ENCODE results near the gene FBXO28.
"Not testable (repeated sequence)": the region's sequence is repeated elsewhere in the genome, so short reads cannot be mapped to it uniquely, and the experiment has no call there.

The FBXO28 gene

DNA sequence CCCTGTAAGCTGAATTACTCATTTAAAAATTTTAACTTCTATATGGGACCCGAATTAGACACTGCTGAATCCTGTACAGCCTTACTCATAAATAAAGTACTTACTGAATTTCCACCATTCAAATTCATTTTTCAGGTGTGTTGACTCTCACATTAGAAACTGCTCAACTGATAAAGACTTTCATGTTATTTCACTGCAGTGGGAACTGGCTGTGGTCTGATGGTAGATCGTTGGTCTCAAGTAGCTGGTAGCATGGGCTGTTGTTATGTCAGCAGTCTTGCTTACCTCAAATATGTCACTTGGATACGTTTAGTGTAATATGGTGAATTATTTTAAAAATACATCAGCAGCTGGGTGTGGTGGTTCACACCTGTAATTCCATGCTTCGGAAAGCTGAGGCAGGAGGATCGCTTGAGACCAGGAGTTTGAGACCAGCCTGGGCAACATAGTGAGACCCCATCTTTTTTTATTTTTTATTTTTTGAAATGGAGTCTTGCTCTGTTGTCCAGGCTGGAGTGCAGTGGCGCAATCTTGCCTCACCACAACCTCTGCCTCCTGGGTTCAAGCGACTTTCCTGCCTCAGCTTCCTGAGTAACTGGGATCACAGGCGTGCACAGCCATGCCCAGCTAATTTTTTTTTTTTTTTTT, 79.5 kb downstream of the FBXO28 start:
- no peaks in the 10 kb centered on the region for H3K27me3 ChIP-seq (ENCODE audit: control insufficient read depth in 1 of 2, insufficient read depth in 2 of 2, low read length in 2 of 2)
- no peaks in the 10 kb centered on the region for H3K9me3 ChIP-seq (ENCODE audit: low read length)
- no peak overlapping the region for H3K4me3 ChIP-seq (ENCODE audit: low read depth in 1 of 2, low read length in 2 of 2)
- H3K4me1 ChIP-seq (ENCODE audit: insufficient read depth, low read length), result no peaks in the 10 kb centered on the region
- H3K36me3 ChIP-seq (ENCODE audit: insufficient read depth, low read length), result peaks cover 13% of the 10 kb centered on the region
- H3K27ac ChIP-seq (ENCODE audit: low read depth, low read length), result no peak overlapping the region
- no peak overlapping the region for H3K9ac ChIP-seq (ENCODE audit: low read length)

DNA sequence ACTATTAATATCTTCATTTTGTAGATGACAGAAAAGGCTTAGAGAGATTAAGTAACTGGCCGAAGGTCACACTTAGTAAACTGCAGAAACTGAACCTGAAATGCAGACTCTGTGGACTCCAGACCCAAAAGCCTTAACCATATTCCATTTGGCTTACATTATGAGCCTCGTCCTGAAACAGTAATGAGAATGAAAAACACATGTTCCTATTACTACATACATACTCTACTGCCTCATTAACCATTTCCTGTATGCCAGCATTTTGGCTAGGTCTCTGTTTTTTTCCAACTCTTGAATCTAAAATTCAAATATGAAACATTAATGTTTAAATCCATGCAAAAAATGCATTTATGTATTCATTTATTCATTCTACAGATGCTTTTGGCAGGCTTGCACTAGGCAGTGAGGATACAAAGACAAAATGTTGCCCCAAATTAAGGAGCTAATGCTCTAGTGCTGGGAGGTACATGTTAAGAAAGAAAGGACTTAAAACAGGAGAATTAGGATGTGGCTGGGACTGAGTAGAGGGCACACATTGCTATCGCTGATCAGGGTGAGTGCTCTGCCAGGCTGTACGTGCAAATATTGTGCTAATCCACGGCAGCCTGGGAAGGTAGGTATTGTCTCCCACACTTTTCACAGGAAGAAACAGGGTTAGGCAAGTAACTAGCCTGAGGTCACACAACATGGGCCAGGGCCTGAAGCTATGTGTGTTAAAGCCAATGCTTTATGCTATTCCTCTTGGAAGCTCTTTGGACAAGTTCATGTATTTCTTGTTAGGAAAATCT, 83.1 kb downstream of the FBXO28 start:
- Histone ChIP-seq H3K9ac (ENCODE audit: low read length) (no peak overlapping the region), H3K4me3 (ENCODE audit: low read depth in 1 of 2, low read length in 2 of 2) (no peak overlapping the region), H3K4me1 (ENCODE audit: insufficient read depth, low read length) (no peaks in the 10 kb centered on the region), H3K27ac (ENCODE audit: low read depth, low read length) (no peak overlapping the region), H3K36me3 (ENCODE audit: insufficient read depth, low read length) (peaks cover 6% of the 10 kb centered on the region), H3K27me3 (ENCODE audit: control insufficient read depth in 1 of 2, insufficient read depth in 2 of 2, low read length in 2 of 2) (no peaks in the 10 kb centered on the region), H3K9me3 (ENCODE audit: low read length) (no peaks in the 10 kb centered on the region)

- Histone ChIP-seq H3K36me3 (ENCODE audit: insufficient read depth, low read length) (peaks cover 6% of the 10 kb centered on the region), H3K4me1 (ENCODE audit: insufficient read depth, low read length) (no peaks in the 10 kb centered on the region), H3K9me3 (ENCODE audit: low read length) (no peaks in the 10 kb centered on the region)
These were observed 84.7 kb downstream of the FBXO28 start for GRCh38 chr1:224198572-224198971.

DNA sequence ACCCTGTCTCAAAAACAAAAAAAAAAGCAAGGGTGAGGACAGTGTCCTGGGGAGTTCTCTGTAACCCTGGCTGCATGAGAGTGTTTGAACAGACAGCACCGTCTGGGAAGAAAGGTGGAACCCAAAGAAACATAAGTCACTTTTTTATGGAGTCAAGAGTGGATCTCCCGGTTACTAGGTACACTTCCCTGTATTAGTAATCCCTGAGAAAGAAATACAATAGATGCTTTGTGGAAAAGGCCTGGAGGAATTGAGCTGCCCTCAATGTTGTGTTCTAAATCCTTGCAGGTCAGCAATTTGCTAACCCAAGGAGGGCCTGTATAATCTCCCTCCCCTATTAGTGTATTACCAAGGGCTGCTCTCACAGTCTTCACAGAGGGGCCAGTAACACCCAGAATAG, 85.8 kb downstream of the FBXO28 start:
- Histone ChIP-seq H3K9ac (ENCODE audit: low read length) (no peak overlapping the region), H3K4me3 (ENCODE audit: low read depth in 1 of 2, low read length in 2 of 2) (no peak overlapping the region), H3K27me3 (ENCODE audit: control insufficient read depth in 1 of 2, insufficient read depth in 2 of 2, low read length in 2 of 2) (no peaks in the 10 kb centered on the region), H3K9me3 (ENCODE audit: low read length) (no peaks in the 10 kb centered on the region), H3K36me3 (ENCODE audit: insufficient read depth, low read length) (no peaks in the 10 kb centered on the region), H3K27ac (ENCODE audit: low read depth, low read length) (no peak overlapping the region), H3K4me1 (ENCODE audit: insufficient read depth, low read length) (peaks cover 3% of the 10 kb centered on the region)

More at GRCh38 chr1:224198572-224198971, 84.7 kb downstream of the FBXO28 start:
- Histone ChIP-seq H3K4me3 (ENCODE audit: low read depth in 1 of 2, low read length in 2 of 2) (no peak overlapping the region), H3K9ac (ENCODE audit: low read length) (no peak overlapping the region), H3K27ac (ENCODE audit: low read depth, low read length) (no peak overlapping the region), H3K27me3 (ENCODE audit: control insufficient read depth in 1 of 2, insufficient read depth in 2 of 2, low read length in 2 of 2) (no peaks in the 10 kb centered on the region)

- Histone ChIP-seq H3K27ac (ENCODE audit: low read depth, low read length) (no peak overlapping the region), H3K4me3 (ENCODE audit: low read depth in 1 of 2, low read length in 2 of 2) (no peak overlapping the region), H3K36me3 (ENCODE audit: insufficient read depth, low read length) (no peaks in the 10 kb centered on the region), H3K9ac (ENCODE audit: low read length) (no peak overlapping the region), H3K9me3 (ENCODE audit: low read length) (no peaks in the 10 kb centered on the region), H3K27me3 (ENCODE audit: control insufficient read depth in 1 of 2, insufficient read depth in 2 of 2, low read length in 2 of 2) (no peaks in the 10 kb centered on the region), H3K4me1 (ENCODE audit: insufficient read depth, low read length) (peaks cover 9% of the 10 kb centered on the region)
These were observed 87.5 kb downstream of the FBXO28 start for GRCh38 chr1:224201383-224201782.

GRCh38 chr1:224201853-224202252, 87.9 kb downstream of the FBXO28 start:
- peaks cover 9% of the 10 kb centered on the region for H3K4me1 ChIP-seq (ENCODE audit: insufficient read depth, low read length)
- H3K9me3 ChIP-seq (ENCODE audit: low read length), result no peaks in the 10 kb centered on the region
- H3K36me3 ChIP-seq (ENCODE audit: insufficient read depth, low read length), result no peaks in the 10 kb centered on the region
- no peak overlapping the region for H3K4me3 ChIP-seq (ENCODE audit: low read depth in 1 of 2, low read length in 2 of 2)
- H3K27me3 ChIP-seq (ENCODE audit: control insufficient read depth in 1 of 2, insufficient read depth in 2 of 2, low read length in 2 of 2), result no peaks in the 10 kb centered on the region
- no peak overlapping the region for H3K27ac ChIP-seq (ENCODE audit: low read depth, low read length)
- no peak overlapping the region for H3K9ac ChIP-seq (ENCODE audit: low read length)

GRCh38 chr1:224203243-224204016, 89.5 kb downstream of the FBXO28 start:
- no peaks in the 10 kb centered on the region for H3K27me3 ChIP-seq (ENCODE audit: control insufficient read depth in 1 of 2, insufficient read depth in 2 of 2, low read length in 2 of 2)
- H3K27ac ChIP-seq (ENCODE audit: low read depth, low read length), result no peak overlapping the region
- no peaks in the 10 kb centered on the region for H3K36me3 ChIP-seq (ENCODE audit: insufficient read depth, low read length)
- H3K4me1 ChIP-seq (ENCODE audit: insufficient read depth, low read length), result peaks cover 9% of the 10 kb centered on the region
- H3K9ac ChIP-seq (ENCODE audit: low read length), result no peak overlapping the region
- no peaks in the 10 kb centered on the region for H3K9me3 ChIP-seq (ENCODE audit: low read length)
- no peak overlapping the region for H3K4me3 ChIP-seq (ENCODE audit: low read depth in 1 of 2, low read length in 2 of 2)

DNA sequence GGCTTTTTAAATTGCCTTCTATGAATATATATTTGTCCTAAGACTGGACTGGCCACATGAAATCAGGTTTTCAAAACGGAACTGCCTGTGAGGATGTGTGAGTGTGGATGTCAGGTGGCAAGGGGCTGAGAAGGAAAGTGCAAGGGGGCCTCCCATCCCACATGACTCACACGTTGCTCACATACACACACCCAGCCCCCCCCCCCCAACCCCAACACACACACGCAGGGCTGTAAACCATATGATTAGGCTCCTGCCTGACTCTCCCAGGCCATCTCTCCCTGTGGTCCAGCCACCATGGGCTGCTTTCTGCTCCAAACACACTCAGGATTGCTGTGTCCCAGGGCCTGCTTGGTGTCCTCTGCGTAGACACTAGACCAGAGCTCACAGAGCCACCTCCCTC, 91.5 kb downstream of the FBXO28 start:
- Histone ChIP-seq H3K27me3 (ENCODE audit: control insufficient read depth in 1 of 2, insufficient read depth in 2 of 2, low read length in 2 of 2) (no peaks in the 10 kb centered on the region), H3K9me3 (ENCODE audit: low read length) (no peaks in the 10 kb centered on the region), H3K4me1 (ENCODE audit: insufficient read depth, low read length) (peaks cover 9% of the 10 kb centered on the region), H3K27ac (ENCODE audit: low read depth, low read length) (no peak overlapping the region), H3K36me3 (ENCODE audit: insufficient read depth, low read length) (no peaks in the 10 kb centered on the region), H3K4me3 (ENCODE audit: low read depth in 1 of 2, low read length in 2 of 2) (peak overlapping the region in 1 of 2 donors; percentile 59), H3K9ac (ENCODE audit: low read length) (no peak overlapping the region)

GRCh38 chr1:224205931-224206538, 92.1 kb downstream of the FBXO28 start:
- H3K4me1 ChIP-seq (ENCODE audit: insufficient read depth, low read length); H3K9me3 ChIP-seq (ENCODE audit: low read length); H3K27ac ChIP-seq (ENCODE audit: low read depth, low read length); H3K27me3 ChIP-seq (ENCODE audit: control insufficient read depth in 1 of 2, insufficient read depth in 2 of 2, low read length in 2 of 2); H3K9ac ChIP-seq (ENCODE audit: low read length); H3K36me3 ChIP-seq (ENCODE audit: insufficient read depth, low read length); H3K4me3 ChIP-seq (ENCODE audit: low read depth in 1 of 2, low read length in 2 of 2): not testable (repeated sequence)

DNA sequence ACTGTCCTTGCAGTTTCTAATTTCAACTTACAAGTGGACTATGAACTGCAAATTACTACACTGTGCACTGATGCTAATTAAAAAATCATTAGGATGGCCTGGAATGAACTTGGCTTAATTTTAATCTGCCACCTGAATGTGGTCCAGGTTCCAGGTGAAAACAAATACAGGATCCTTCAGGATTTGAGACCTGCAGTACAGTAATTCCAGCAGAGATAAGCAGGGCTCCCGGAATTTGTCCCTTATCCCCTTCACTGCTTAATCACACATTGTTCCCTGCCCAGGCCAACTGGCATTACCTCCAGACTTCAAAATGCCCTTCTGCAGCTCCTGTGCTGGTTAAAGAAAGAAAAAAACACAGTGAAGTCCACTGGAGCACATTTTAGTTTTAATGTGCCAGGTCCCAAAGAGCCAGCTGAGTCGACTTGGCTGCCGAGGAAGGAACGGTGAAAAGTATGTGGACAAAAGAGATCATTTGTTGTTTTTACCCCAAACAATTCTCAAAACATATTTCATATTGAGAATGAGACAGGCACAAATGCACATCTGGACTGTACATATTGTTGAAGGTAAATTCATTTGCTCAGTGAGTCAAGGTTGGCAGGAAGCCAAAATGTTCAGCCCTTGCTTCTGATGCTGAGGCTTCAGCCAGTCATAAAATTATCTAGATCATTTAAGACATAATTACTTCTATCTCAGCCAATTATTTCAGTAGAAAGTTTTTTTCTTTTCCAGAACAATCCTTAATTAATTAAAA, 97.5 kb downstream of the FBXO28 start:
- no peak overlapping the region for H3K4me3 ChIP-seq (ENCODE audit: low read depth in 1 of 2, low read length in 2 of 2)
- H3K4me1 ChIP-seq (ENCODE audit: insufficient read depth, low read length), result no peaks in the 10 kb centered on the region
- no peak overlapping the region for H3K9ac ChIP-seq (ENCODE audit: low read length)
- H3K36me3 ChIP-seq (ENCODE audit: insufficient read depth, low read length), result no peaks in the 10 kb centered on the region
- H3K27me3 ChIP-seq (ENCODE audit: control insufficient read depth in 1 of 2, insufficient read depth in 2 of 2, low read length in 2 of 2), result no peaks in the 10 kb centered on the region
- no peaks in the 10 kb centered on the region for H3K9me3 ChIP-seq (ENCODE audit: low read length)
- H3K27ac ChIP-seq (ENCODE audit: low read depth, low read length), result no peak overlapping the region
